PFSK-1 (cell line): ENCODE data around the gene TMPRSS11F.

Experiments
- FOXP2 ChIP-seq: optimal IDR thresholded peaks from 2 replicates; pipeline ENCODE3; 2011; ENCODE audit warnings: borderline replicate concordance, control low read depth, inconsistent platforms; ENCODE audit not compliant: insufficient read depth; ENCODE audit errors: extremely low read length, extremely low read depth
- POLR2AphosphoS5 ChIP-seq: IDR thresholded peaks from 2 replicates; pipeline ENCODE4 v1.6.1; 2012; ENCODE audit warnings: low read depth, mild to moderate bottlenecking, control low read depth, low read length, moderate library complexity
- REST ChIP-seq, 2 experiments: IDR thresholded peaks; 2 replicates each; pipeline versions ENCODE4 v1.6.1 to v1.8.0; 2011 to 2012; ENCODE audit warnings: low read depth in 2 of 2, low read length in 2 of 2, control low read depth in 1 of 2, inconsistent platforms in 1 of 2, mild to moderate bottlenecking in 1 of 2, moderate library complexity in 1 of 2; ENCODE audit not compliant: insufficient read depth in 1 of 2
- SIN3A ChIP-seq: IDR thresholded peaks from 2 replicates; pipeline ENCODE4 v1.6.1; 2012; ENCODE audit warnings: mild to moderate bottlenecking, low read length, moderate library complexity, borderline replicate concordance; ENCODE audit not compliant: insufficient read depth
- TAF1 ChIP-seq: IDR thresholded peaks from 2 replicates; pipeline ENCODE4 v1.6.1; 2012; ENCODE audit warnings: low read length, control low read depth, borderline replicate concordance; ENCODE audit not compliant: insufficient read depth

TMPRSS11F gene

GRCh38 chr4:68132342-68132741 lies 2.7 kb upstream of the TMPRSS11F start:
- no peak for TF ChIP-seq REST (IDR thresholded peaks at IDR 0.05; ENCODE audit: insufficient read depth in 1 of 2, low read depth in 2 of 2, low read length in 2 of 2)
- no peak for TF ChIP-seq TAF1
- no peak for TF ChIP-seq FOXP2
- no peak for TF ChIP-seq SIN3A
- TF ChIP-seq POLR2AphosphoS5, result no peak

- TF ChIP-seq POLR2AphosphoS5 (no peak), TAF1 (no peak), FOXP2 (no peak), REST (IDR thresholded peaks at IDR 0.05; ENCODE audit: insufficient read depth in 1 of 2, low read depth in 2 of 2, low read length in 2 of 2) (no peak), SIN3A (no peak)
Observed at GRCh38 chr4:68124262-68124661, 5.4 kb downstream of the TMPRSS11F start.

- no peak for TF ChIP-seq REST (IDR thresholded peaks at IDR 0.05; ENCODE audit: insufficient read depth in 1 of 2, low read depth in 2 of 2, low read length in 2 of 2)
- no peak for TF ChIP-seq FOXP2
- TF ChIP-seq SIN3A, result no peak
- TF ChIP-seq TAF1, result no peak
- no peak for TF ChIP-seq POLR2AphosphoS5
Observed at GRCh38 chr4:68123525-68123924, 6.1 kb downstream of the TMPRSS11F start.

GRCh38 chr4:68119921-68120320 lies 9.7 kb downstream of the TMPRSS11F start:
- no peak for TF ChIP-seq SIN3A
- no peak for TF ChIP-seq FOXP2
- TF ChIP-seq POLR2AphosphoS5, result no peak
- TF ChIP-seq REST (IDR thresholded peaks at IDR 0.05; ENCODE audit: insufficient read depth in 1 of 2, low read depth in 2 of 2, low read length in 2 of 2), result no peak
- TF ChIP-seq TAF1, result no peak

- TF ChIP-seq POLR2AphosphoS5 (no peak), FOXP2 (no peak), SIN3A (no peak), TAF1 (no peak), REST (IDR thresholded peaks at IDR 0.05; ENCODE audit: insufficient read depth in 1 of 2, low read depth in 2 of 2, low read length in 2 of 2) (no peak)
Observed at GRCh38 chr4:68110441-68110840, 19.2 kb downstream of the TMPRSS11F start.
